HG03439 (cell line): ENCODE data around the gene ARCN1.

Experiments
- ATAC-seq: cut with Tn5 transposase; IDR thresholded peaks from one replicate; pipeline ENCODE4 v1.9.1; 2021; ENCODE audit warnings: mild to moderate bottlenecking, moderate library complexity; ENCODE audit not compliant: unreplicated experiment

ARCN1 gene

DNA sequence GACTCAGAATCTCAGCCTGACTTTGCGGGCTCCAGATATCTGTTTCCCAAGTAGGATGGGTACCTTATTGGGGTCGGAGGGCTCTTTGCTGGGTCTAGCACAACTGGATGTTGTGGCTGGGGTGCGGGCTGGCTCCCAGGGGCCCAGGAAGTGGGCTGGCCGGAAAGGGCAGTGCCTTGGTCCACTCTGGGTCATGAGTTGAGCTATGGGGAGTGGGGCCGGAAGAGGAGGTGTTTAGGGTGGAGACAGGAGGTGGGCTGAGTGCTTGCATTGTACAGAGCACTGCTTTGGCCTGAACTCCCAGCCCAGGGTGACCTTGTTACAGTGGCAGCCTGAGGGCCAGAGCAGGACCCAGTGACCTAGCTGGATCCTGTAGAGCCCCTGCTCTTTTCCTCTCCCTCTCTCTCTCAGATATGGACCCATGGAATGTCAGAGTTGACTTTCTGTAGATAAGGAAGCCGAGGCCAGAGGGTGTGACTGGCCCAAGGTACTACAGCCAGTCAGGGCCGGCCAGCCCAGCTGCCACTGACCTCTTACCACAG lies 48.4 kb downstream of the ARCN1 start:
- no peak for ATAC-seq

- no peak for ATAC-seq
Measured at GRCh38 chr11:118621071-118621783, 49.0 kb downstream of the ARCN1 start.

DNA sequence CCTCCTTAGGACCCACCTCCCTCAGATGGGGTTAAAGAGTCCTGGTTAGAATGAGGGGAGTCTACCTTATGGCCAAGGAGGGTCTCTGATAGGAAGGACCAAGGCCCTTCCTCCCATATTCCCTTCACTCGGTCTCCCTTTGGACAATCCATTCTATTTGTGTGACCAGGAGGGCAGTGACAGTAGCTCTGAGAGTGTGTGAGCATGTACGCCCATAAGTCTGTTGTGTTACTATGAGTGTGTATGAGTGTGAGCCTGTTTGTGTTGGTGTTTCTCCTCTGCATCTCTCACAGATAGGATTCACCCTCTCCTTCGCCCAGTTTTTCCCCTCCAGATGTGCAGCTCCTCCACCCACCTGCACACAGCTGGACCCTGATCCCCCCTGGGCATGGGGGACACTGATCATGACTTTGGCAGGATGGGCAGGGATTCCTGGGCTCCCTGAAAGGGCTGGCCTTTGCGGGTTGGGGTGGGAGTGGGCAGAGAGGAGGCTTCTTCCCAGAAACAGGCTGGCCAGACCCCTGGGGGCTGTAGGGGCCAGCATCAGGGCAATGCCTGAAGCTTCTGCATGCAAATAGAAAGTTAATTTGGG lies 49.7 kb downstream of the ARCN1 start:
- no peak for ATAC-seq

DNA sequence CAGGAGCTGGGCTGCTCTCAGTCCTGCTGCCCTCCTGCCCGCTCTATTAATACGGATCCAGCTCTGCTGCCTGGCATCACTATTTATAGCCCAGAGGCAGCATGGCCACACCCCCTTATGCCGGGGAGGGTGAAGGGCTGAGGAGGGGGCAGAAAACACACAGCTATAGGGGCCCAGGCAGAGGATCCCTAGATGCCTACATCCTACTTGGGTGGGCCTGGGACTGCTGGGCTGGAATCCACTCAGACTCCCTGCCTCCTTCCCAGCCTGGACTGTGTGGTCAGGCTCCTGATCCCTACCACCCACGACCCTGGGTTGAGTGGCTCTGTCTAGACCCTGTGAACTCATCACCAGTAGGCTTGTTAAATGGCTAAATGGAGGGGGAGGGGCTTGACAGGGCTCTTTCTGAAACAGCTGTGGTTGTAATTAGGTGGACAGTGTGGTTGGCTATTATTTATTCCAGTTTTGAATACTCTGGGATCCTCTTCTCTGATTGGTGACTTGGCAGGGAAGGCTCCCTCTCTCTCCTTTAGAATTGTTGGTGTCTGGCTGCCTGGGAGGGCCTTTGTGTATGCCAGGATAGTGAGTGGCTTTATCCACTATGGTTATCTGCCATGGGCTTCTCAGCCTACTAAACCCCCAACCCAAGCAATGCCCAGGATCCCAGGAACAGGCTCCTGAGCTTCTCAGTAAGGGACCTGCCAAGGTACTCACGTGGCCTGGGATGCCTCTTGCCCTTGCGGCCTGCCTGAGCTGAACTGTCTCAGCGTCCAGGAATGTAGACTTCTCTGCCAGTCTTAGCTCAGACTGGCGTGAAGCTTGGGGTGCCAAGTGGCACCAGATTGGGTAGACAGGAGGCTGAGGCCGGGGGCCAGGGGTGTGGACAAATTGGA lies 50.4 kb downstream of the ARCN1 start:
- ATAC-seq: no peak

- no peak for ATAC-seq
Measured at GRCh38 chr11:118623269-118623655, 51.1 kb downstream of the ARCN1 start.

GRCh38 chr11:118625036-118625690 lies 53.0 kb downstream of the ARCN1 start:
- ATAC-seq: no peak

- no peak for ATAC-seq
Measured at GRCh38 chr11:118625976-118626375, 53.8 kb downstream of the ARCN1 start.

DNA sequence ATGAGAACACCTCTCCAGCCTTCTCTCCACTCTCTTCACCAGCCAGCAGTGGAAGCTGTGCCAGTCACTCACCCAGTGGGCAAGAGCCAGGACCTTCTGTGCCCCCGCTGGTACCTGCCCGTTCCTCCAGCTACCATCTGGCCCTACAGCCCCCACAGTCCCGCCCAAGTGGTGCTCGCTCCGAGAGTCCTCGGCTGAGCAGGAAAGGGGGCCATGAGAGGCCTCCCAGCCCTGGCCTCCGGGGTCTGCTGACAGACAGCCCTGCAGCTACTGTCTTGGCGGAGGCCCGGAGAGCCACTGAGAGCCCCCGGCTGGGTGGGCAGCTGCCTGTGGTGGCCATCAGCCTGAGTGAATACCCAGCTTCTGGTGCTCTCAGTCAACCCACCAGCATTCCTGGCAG lies 55.4 kb downstream of the ARCN1 start:
- ATAC-seq: no peak

DNA sequence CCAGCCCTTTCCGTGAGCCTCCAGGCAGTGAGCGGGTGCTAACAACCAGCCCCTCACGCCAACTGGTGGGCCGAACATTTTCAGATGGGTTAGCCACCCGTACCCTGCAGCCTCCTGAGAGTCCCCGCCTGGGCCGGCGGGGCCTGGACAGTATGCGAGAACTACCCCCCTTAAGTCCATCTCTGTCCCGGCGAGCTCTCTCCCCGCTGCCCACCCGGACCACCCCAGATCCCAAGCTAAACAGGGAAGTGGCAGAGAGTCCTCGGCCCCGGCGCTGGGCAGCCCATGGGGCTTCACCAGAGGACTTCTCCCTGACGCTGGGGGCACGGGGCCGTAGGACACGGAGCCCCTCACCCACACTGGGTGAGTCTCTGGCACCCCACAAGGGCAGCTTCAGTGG lies 55.8 kb downstream of the ARCN1 start:
- no peak for ATAC-seq

GRCh38 chr11:118628432-118628831 lies 56.2 kb downstream of the ARCN1 start:
- ATAC-seq: no peak

- ATAC-seq: no peak
Measured at GRCh38 chr11:118628861-118629549, 56.8 kb downstream of the ARCN1 start.

- no peak for ATAC-seq
Measured at GRCh38 chr11:118629761-118630661, 57.8 kb downstream of the ARCN1 start.

DNA sequence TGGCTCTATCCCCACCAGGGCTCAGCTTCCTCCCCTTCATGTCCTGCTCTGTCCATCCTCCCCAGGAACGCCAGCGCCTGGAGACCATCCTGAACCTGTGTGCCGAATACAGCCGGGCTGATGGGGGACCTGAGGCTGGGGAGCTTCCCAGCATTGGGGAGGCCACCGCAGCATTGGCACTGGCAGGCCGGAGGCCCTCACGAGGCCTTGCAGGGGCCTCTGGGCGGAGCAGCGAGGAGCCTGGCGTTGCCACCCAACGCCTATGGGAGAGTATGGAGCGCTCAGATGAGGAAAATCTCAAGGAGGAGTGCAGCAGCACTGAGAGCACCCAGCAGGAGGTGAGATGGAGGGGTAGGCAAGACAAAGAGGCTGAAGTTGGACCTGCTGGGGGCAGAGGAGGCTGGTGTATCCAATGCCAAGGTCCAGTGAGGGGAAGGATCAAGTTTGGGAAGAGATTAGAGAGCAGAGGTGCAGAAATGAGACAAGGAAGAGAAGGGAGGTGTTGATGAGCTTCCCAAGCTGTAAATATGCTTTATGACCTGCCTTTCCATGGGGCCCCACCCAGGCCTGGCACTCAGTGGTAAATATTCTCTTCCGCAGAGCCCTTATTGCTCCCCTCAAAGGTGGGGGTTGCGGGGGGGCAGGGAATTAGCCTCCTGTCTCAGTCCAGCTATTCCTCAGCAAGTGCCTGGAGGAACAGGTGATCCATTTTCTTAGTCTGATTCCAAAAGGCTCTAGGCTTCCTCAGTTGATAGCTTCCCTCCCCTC lies 59.1 kb downstream of the ARCN1 start:
- no peak for ATAC-seq

GRCh38 chr11:118632577-118633318 lies 60.5 kb downstream of the ARCN1 start:
- no peak for ATAC-seq

DNA sequence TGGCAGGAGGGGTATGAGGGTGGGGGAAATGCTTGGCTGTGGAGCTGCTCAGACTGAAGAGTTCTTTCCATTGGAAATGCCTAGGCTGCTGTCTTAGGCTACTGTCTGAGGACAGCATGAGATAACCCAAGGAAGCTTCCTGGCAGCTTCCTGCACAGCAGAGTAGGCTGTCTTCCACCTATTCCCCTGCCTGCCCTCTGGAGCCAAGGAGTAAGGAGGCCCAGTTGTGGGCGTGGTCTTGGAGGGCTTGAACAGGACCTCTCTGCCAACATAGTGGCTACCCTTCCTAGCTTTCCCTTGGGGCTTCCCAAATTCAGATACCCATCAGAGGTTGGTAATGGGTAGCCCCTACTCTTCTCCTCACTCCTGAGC lies 61.1 kb downstream of the ARCN1 start:
- no peak for ATAC-seq

GRCh38 chr11:118633979-118634378 lies 61.8 kb downstream of the ARCN1 start:
- no peak for ATAC-seq

GRCh38 chr11:118634431-118635236 lies 62.4 kb downstream of the ARCN1 start:
- no peak for ATAC-seq
